ENCODE results near the gene FBRSL1. TPM values are rescaled to one million over a fixed set of nuclear protein-coding genes. Genes with fewer than 3 reads are reported as not detected.

FBRSL1 gene
- total RNA-seq, 1 donor from 2014 or later = 58.7 TPM

DNA sequence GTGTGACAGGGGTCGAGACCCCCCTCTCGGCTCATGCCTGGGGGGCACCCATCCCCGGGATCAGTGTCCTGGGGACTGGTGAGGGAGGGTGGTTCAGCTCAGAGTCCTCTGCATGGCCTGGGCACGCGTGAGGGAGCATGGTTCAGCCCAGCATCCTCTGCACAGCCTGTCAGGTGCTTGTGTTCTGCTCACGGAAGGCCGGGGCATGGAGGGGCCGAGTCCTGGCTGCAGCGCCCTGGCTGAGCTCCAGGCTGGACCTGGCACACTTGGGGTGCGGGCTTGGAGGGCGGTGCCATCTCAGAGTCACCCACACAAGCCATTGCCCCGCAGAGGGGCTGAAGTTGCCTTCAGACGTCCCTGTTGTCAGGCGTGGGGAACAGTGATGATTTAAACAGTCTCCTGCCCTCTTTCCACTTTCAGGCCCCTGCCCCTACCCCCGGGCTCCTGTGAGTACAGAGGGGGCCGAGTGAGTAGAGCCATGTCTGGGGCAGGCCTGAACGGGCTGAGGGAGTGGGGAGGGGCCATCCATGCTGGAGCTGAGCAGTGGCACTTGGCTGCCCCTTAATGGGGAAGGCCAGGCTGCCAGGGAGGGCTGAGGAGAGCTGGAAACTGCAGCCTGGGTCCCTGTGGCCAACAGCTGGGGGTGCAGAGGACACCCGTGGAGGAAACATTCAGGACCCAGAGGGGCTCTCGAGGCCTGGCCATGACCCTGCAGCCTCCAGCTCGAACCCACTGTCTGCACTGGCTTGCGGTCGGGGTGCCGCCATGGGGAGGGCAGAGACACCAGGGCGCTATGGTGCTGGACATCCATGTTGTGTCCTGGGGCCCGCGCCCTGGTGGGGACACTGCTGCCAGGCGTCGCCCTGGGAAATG, 22.5 kb downstream of the FBRSL1 start:
- no peak for DNase-seq
- peaks cover under 1% of the 10 kb centered on the region for H3K4me1 Mint-ChIP-seq
- H3K9me3 Mint-ChIP-seq = peaks cover 2% of the 10 kb centered on the region
- no peaks in the 10 kb centered on the region for H3K27me3 Mint-ChIP-seq
- TF ChIP-seq, protein P1, sequence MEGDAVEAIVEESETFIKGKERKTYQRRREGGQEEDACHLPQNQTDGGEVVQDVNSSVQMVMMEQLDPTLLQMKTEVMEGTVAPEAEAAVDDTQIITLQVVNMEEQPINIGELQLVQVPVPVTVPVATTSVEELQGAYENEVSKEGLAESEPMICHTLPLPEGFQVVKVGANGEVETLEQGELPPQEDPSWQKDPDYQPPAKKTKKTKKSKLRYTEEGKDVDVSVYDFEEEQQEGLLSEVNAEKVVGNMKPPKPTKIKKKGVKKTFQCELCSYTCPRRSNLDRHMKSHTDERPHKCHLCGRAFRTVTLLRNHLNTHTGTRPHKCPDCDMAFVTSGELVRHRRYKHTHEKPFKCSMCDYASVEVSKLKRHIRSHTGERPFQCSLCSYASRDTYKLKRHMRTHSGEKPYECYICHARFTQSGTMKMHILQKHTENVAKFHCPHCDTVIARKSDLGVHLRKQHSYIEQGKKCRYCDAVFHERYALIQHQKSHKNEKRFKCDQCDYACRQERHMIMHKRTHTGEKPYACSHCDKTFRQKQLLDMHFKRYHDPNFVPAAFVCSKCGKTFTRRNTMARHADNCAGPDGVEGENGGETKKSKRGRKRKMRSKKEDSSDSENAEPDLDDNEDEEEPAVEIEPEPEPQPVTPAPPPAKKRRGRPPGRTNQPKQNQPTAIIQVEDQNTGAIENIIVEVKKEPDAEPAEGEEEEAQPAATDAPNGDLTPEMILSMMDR (IDR thresholded peaks at IDR 0.05) = no peak
- CTCF ChIA-PET = no interaction called here
- H3K36me3 Mint-ChIP-seq (ENCODE audit: low read depth) = peaks cover 31% of the 10 kb centered on the region
- no peak for ATAC-seq (ENCODE audit: low read depth)
- no peak overlapping the region for H3K4me3 Mint-ChIP-seq
- intact Hi-C loops (cut with micrococcal nuclease) = no loop called here
- no peak overlapping the region for H3K27ac Mint-ChIP-seq
- POLR2A ChIA-PET = no interaction called here

DNA sequence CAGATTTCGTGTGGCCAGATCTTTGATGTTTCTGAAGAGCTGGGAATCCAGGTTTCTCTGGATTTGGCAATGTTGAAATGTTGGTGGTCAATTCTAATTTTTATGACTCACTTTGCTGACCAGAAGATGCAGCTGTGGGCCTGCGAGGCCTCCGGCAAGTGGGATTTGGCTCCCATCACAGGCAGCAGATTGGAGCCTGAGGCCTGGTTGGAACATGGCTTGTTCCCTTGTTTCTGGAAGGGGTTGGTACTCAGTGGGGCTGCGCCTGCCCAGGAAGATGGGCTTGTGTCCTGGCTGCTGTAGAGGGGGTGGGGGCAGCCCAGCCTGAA, 23.1 kb downstream of the FBRSL1 start:
- DNase-seq (no peak), ATAC-seq (ENCODE audit: low read depth) (no peak)
- TF ChIP-seq, protein P1 (IDR thresholded peaks at IDR 0.05) = no peak
- no peak overlapping the region for H3K4me3 Mint-ChIP-seq
- peaks cover 2% of the 10 kb centered on the region for H3K9me3 Mint-ChIP-seq
- no peak overlapping the region for H3K27ac Mint-ChIP-seq
- peaks cover 32% of the 10 kb centered on the region for H3K36me3 Mint-ChIP-seq (ENCODE audit: low read depth)
- intact Hi-C loops (cut with micrococcal nuclease) = no loop called here
- POLR2A ChIA-PET = no interaction called here
- H3K4me1 Mint-ChIP-seq = no peaks in the 10 kb centered on the region
- CTCF ChIA-PET = no interaction called here
- H3K27me3 Mint-ChIP-seq = no peaks in the 10 kb centered on the region

DNA sequence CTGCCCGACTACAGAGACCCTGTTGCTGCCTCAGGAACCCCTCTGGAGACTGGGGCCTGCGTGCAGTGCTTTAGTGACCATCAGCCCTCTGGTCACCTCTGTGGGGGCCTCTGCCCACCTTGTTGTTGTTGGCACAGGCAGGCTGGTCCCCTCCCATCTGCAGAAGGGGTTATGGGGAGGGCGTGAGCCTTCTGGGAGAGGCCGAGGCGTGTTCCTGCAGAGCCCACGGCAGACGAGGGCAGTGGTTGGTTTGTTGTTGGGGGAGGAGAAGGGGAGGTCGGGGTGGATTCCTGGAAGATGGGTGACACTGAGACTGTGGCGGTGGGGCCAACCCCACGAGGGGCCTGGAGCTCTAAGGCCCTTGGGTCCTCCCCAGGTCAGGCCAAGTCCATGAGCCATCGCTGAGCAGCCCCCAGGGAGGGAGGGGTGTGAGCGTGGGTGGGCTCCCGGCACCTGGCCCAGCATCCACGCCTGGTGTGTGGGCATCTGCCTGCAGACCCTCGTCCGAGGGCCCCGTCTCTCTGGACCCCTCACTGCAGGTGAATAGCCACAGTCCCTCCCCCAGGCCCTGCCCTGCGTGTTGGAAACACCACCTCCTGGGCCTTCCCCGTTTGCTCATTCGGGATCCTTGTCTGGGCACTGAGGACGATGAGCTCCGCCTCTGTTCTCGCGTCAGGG, 23.6 kb downstream of the FBRSL1 start:
- no peak for ATAC-seq (ENCODE audit: low read depth)
- peaks cover 36% of the 10 kb centered on the region for H3K36me3 Mint-ChIP-seq (ENCODE audit: low read depth)
- intact Hi-C loops (cut with micrococcal nuclease) = no loop called here
- ChIA-PET CTCF (interaction anchor here (4.3 kb wide), 1 partner anchor 99 kb away, joined by 17 read pairs; no protein-coding TSS in a partner anchor), POLR2A (no interaction called here)
- no peak overlapping the region for H3K27ac Mint-ChIP-seq
- H3K4me1 Mint-ChIP-seq = no peaks in the 10 kb centered on the region
- peaks cover 5% of the 10 kb centered on the region for H3K9me3 Mint-ChIP-seq
- no peak overlapping the region for H3K4me3 Mint-ChIP-seq
- TF ChIP-seq, protein P1 (IDR thresholded peaks at IDR 0.05) = no peak
- H3K27me3 Mint-ChIP-seq = no peaks in the 10 kb centered on the region
- DNase-seq = no peak

DNA sequence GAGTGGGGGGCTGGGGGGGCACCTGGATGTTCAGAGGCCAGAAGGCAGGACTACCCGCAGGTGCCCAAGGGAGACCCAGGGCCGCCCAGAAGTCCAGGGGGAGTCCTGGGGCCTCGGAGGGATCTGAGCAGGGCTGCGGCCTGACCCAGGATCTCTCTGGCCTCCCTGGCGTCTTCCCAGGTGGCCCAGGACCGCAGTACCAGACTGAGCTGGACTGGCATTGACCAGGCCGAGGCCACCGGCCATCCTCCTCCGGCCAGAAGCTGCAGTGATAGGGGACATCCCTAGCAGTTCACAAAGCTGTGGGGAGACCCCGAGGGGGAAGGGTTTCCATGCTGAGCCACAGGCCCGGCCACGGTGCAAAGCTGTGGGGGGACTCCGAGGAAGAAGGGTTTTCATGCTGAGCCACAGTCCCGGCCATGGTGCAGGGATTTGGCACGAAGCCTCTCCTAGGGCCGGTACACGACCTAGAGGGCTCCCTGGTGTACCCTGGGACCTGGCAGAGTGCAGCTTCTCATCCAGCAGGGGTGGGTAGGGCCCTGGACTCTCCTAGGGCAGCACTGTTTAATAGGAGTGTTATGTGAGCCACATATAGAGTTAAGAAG, 24.4 kb downstream of the FBRSL1 start:
- DNase-seq (no peak), ATAC-seq (ENCODE audit: low read depth) (no peak)
- TF ChIP-seq, protein P1 (IDR thresholded peaks at IDR 0.05) = no peak
- H3K9me3 Mint-ChIP-seq = peaks cover 8% of the 10 kb centered on the region
- H3K4me3 Mint-ChIP-seq = no peak overlapping the region
- intact Hi-C loops (cut with micrococcal nuclease) = no loop called here
- H3K27ac Mint-ChIP-seq = no peak overlapping the region
- ChIA-PET POLR2A (no interaction called here), CTCF (interaction anchor here (4.3 kb wide), 1 partner anchor 99 kb away, joined by 17 read pairs; no protein-coding TSS in a partner anchor)
- H3K4me1 Mint-ChIP-seq = no peaks in the 10 kb centered on the region
- no peaks in the 10 kb centered on the region for H3K27me3 Mint-ChIP-seq
- H3K36me3 Mint-ChIP-seq (ENCODE audit: low read depth) = peaks cover 43% of the 10 kb centered on the region

DNA sequence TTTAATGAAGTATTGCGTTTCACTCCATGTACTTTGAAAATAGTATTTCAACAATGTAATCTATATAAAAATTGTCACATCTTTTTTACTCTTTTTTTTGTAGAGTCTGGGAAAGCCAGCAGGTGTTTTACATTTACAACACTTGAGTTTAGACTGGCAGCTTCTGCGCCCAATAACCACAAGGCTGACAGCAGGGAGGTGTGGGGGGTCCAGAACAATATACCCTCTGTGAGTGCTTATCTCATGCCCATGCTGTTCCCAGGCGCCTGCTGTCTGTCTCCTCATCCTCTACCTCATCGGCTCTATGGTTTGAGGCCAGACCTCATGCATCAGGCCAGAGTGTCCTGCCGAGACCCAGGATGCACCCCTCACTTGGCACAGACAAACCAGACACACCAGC, 24.9 kb downstream of the FBRSL1 start:
- ChIA-PET CTCF (interaction anchor here (4.3 kb wide), 1 partner anchor 100 kb away, joined by 17 read pairs; no protein-coding TSS in a partner anchor), POLR2A (interaction anchor here (0.7 kb wide), 1 partner anchor 43 kb away, joined by 3 read pairs; no protein-coding TSS in a partner anchor)
- intact Hi-C loops (cut with micrococcal nuclease) = no loop called here
- Mint-ChIP-seq H3K36me3 (ENCODE audit: low read depth) (peaks cover 44% of the 10 kb centered on the region), H3K4me1 (no peaks in the 10 kb centered on the region), H3K27ac (no peak overlapping the region), H3K4me3 (no peak overlapping the region), H3K9me3 (peaks cover 8% of the 10 kb centered on the region), H3K27me3 (no peaks in the 10 kb centered on the region)
- DNase-seq (no peak), ATAC-seq (ENCODE audit: low read depth) (no peak)
- TF ChIP-seq, protein P1 (IDR thresholded peaks at IDR 0.05) = no peak
